ENCODE measurements around the gene CHADL. TPM values are rescaled to one million over a fixed set of nuclear protein-coding genes. Genes with fewer than 3 reads are reported as not detected.

The CHADL gene
- total and polyA plus RNA-seq, 2 of the 8 experiments (the other 6 are each of a cell fraction or from before 2014, with no cell fraction given) = 0.78 to 1.4 TPM

GRCh38 chr22:41197038-41197972 is 43.4 kb downstream of the CHADL start:
- H3K14ac ChIP-seq (ENCODE audit: insufficient read length) = no peak overlapping the region
- WGBS, 2 experiments (ENCODE audit: extremely low coverage in 1 of 2, insufficient coverage in 1 of 2, insufficient read length in 1 of 2, insufficient replicate concordance in 2 of 2, low coverage in 1 of 2, low lambda C conversion rate in 2 of 2, missing lambda C conversion rate in 1 of 2) = 1% methylated on average over 50 of the region's 91 CpGs; no CpG with 5 or more reads in 1 of the 2 experiments
- H4K5ac ChIP-seq (ENCODE audit: insufficient read length, low read depth, low read length) = no peak overlapping the region
- H3K4me2 ChIP-seq (ENCODE audit: insufficient read depth in 1 of 2, low read depth in 2 of 2, low read length in 2 of 2) = peak overlapping the region; percentile 63 to 99
- H4K8ac ChIP-seq (ENCODE audit: extremely low read depth, insufficient read depth, low read length) = no peak overlapping the region
- H3K4me3 ChIP-seq (ENCODE audit: extremely low read depth in 1 of 4, insufficient read depth in 2 of 4, low read depth in 3 of 4, low read length in 4 of 4) = peak overlapping the region; percentile 48 to 81 (median 76)
- H3K27ac ChIP-seq (ENCODE audit: low read depth, low read length) = no peak overlapping the region
- peak overlapping the region; percentile 75; the same call in 1 of the 2 replicates for H2BK12ac ChIP-seq (ENCODE audit: low read depth, low read length)
- POLR2A ChIA-PET (ENCODE audit: partially characterized antibody) = interaction anchor here (0.6 to 4.1 kb wide), 8 partner anchors 8 to 264 kb away, joined by 3 to 19 read pairs (median 4); no protein-coding TSS in a partner anchor
- H3K23me2 ChIP-seq (ENCODE audit: low read depth, low read length) = peaks cover 14% of the 10 kb centered on the region
- peak overlapping the region; percentile 25; the same call in 1 of the 2 replicates for H3K18ac ChIP-seq (ENCODE audit: extremely low read depth, low read length)
- no peak overlapping the region for H2BK120ac ChIP-seq (replicated peaks; ENCODE audit: low read depth, low read length)
- no peak overlapping the region for H2BK20ac ChIP-seq (ENCODE audit: low read length)
- CTCF ChIA-PET (ENCODE audit: partially characterized antibody) = interaction anchor here (1.1 to 1.9 kb wide), 3 partner anchors 12 to 47 kb away, joined by 4 to 5 read pairs (median 5); no protein-coding TSS in a partner anchor
- H3K36me3 ChIP-seq (ENCODE audit: control insufficient read depth in 2 of 4, insufficient read depth in 4 of 4, low read length in 3 of 4) = no peaks in the 10 kb centered on the region
- H2BK15ac ChIP-seq (ENCODE audit: low read length) = no peak overlapping the region
- no peak overlapping the region for H3K4ac ChIP-seq (replicated peaks; ENCODE audit: insufficient read length, low read depth, low read length)
- H2AK5ac ChIP-seq (ENCODE audit: low read depth, low read length) = no peak overlapping the region
- H3K27me3 ChIP-seq (replicated peaks in 1 of 4; ENCODE audit: control insufficient read depth in 3 of 4, extremely low read depth in 1 of 4, insufficient read depth in 3 of 4, low read length in 3 of 4) = peaks cover 0 to 20% (median 14%) of the 10 kb centered on the region in 4 experiments; a peak in 6 of 7 replicates
- H3K79me1 ChIP-seq (ENCODE audit: low read depth, low read length) = no peaks in the 10 kb centered on the region
- no peaks in the 10 kb centered on the region for H3K79me2 ChIP-seq (ENCODE audit: control insufficient read depth in 1 of 2, insufficient read depth in 2 of 2, low read length in 2 of 2)
- peak overlapping the region; percentile 52; the same call in 1 of the 2 replicates for H2BK5ac ChIP-seq (ENCODE audit: low read depth, low read length)
- H3K23ac ChIP-seq (ENCODE audit: insufficient read length) = no peak overlapping the region
- H4K91ac ChIP-seq (replicated peaks; ENCODE audit: insufficient read length, low read length) = no peak overlapping the region
- peak overlapping the region in 2 of 4 experiments; percentile 20 to 32; a peak in 2 of 7 replicates for H3K9ac ChIP-seq (replicated peaks in 1 of 4; ENCODE audit: extremely low read depth in 1 of 4, low read depth in 3 of 4, low read length in 3 of 4)
- DNase-seq (ENCODE audit: low read depth in 1 of 2, low spot score in 2 of 2) (peak in 1 of 2 experiments; percentile 93), FAIRE-seq (no peak)
- H3K4me1 ChIP-seq (replicated peaks in 1 of 4; ENCODE audit: control insufficient read depth in 3 of 4, insufficient read depth in 4 of 4, low read length in 3 of 4) = peaks cover 0 to 2% (median under 1%) of the 10 kb centered on the region in 4 experiments; a peak in 1 of 7 replicates
- no peaks in the 10 kb centered on the region for H3K9me3 ChIP-seq (ENCODE audit: insufficient read depth in 2 of 2, low read depth in 1 of 2, low read length in 1 of 2)
- peak overlapping the region; percentile 87; the same call in 1 of the 2 replicates for H2AFZ ChIP-seq (ENCODE audit: low read length)
- H3K56ac ChIP-seq (replicated peaks; ENCODE audit: insufficient read length, low read depth, low read length) = no peak overlapping the region
- no peaks in the 10 kb centered on the region for H4K20me1 ChIP-seq (replicated peaks in 1 of 2; ENCODE audit: control insufficient read depth in 1 of 2, insufficient read depth in 2 of 2, low read length in 2 of 2)
- peak; percentile 99 for TF ChIP-seq KDM4A (IDR thresholded peaks at IDR 0.05; ENCODE audit: low read depth, low read length, severe bottlenecking)
- TF ChIP-seq GTF2F1 (IDR thresholded peaks at IDR 0.05; ENCODE audit: borderline replicate concordance, low read depth, low read length) = no peak
- TF ChIP-seq ZNF274 (IDR thresholded peaks at IDR 0.05; ENCODE audit: borderline replicate concordance, extremely low read depth, low read length) = no peak
- TF ChIP-seq, protein P1, sequence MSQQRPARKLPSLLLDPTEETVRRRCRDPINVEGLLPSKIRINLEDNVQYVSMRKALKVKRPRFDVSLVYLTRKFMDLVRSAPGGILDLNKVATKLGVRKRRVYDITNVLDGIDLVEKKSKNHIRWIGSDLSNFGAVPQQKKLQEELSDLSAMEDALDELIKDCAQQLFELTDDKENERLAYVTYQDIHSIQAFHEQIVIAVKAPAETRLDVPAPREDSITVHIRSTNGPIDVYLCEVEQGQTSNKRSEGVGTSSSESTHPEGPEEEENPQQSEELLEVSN (IDR thresholded peaks at IDR 0.05) = peak; percentile 95
- TF ChIP-seq RAD21 (IDR thresholded peaks at IDR 0.05 in 1 of 2, conservative IDR thresholded peaks at IDR 0.05 in 1 of 2; ENCODE audit: low read depth in 2 of 2, low read length in 2 of 2) = no peak
- TF ChIP-seq SIN3A (conservative IDR thresholded peaks at IDR 0.05 in 1 of 2, IDR thresholded peaks at IDR 0.05 in 1 of 2; ENCODE audit: low read depth in 1 of 2, low read length in 2 of 2) = peak in 1 of 2 experiments; percentile 26; a peak in 2 of 4 replicates
- no peak for TF ChIP-seq HDAC6 (IDR thresholded peaks at IDR 0.05; ENCODE audit: low read depth, low read length)
- peak; percentile 26; the same call in 1 of the 2 replicates for TF ChIP-seq PHF8 (conservative IDR thresholded peaks at IDR 0.05; ENCODE audit: low read depth, low read length)
- no peak for TF ChIP-seq SIRT6 (IDR thresholded peaks at IDR 0.05; ENCODE audit: low read length)
